ENCODE results near the gene ITGA3. TPM values are rescaled to one million over a fixed set of nuclear protein-coding genes. Genes with fewer than 3 reads are reported as not detected.

Gene ITGA3
- total RNA-seq, 1 donor from 2014 or later = 36.8 TPM

GRCh38 chr17:50108556-50108955 lies 52.6 kb downstream of the ITGA3 start:
- DNase-seq (ENCODE audit: low spot score) = no peak

- DNase-seq (ENCODE audit: low spot score) = no peak
These were observed 53.3 kb downstream of the ITGA3 start for GRCh38 chr17:50109207-50109606.

- DNase-seq (ENCODE audit: low spot score) = no peak
These were observed 53.9 kb downstream of the ITGA3 start for GRCh38 chr17:50109785-50110184.

GRCh38 chr17:50110591-50111349 lies 54.9 kb downstream of the ITGA3 start:
- no peak for DNase-seq (ENCODE audit: low spot score)

- DNase-seq (ENCODE audit: low spot score) = peak; percentile 50
These were observed 56.1 kb downstream of the ITGA3 start for GRCh38 chr17:50111673-50112655.

GRCh38 chr17:50112694-50113093 lies 56.8 kb downstream of the ITGA3 start:
- DNase-seq (ENCODE audit: low spot score) = no peak

GRCh38 chr17:50113624-50114320 lies 57.9 kb downstream of the ITGA3 start:
- DNase-seq (ENCODE audit: low spot score) = no peak

GRCh38 chr17:50114401-50114800 lies 58.5 kb downstream of the ITGA3 start:
- no peak for DNase-seq (ENCODE audit: low spot score)

- peak; percentile 57 for DNase-seq (ENCODE audit: low spot score)
These were observed 59.0 kb downstream of the ITGA3 start for GRCh38 chr17:50114849-50115357.

GRCh38 chr17:50115756-50116155 lies 59.8 kb downstream of the ITGA3 start:
- no peak for DNase-seq (ENCODE audit: low spot score)

- DNase-seq (ENCODE audit: low spot score) = peak; percentile 49
These were observed 61.5 kb downstream of the ITGA3 start for GRCh38 chr17:50117202-50118051.

GRCh38 chr17:50118076-50118827 lies 62.3 kb downstream of the ITGA3 start:
- no peak for DNase-seq (ENCODE audit: low spot score)

GRCh38 chr17:50118828-50119218 lies 62.9 kb downstream of the ITGA3 start:
- no peak for DNase-seq (ENCODE audit: low spot score)

- DNase-seq (ENCODE audit: low spot score) = no peak
These were observed 64.8 kb downstream of the ITGA3 start for GRCh38 chr17:50120475-50121253.

GRCh38 chr17:50122945-50123344 lies 67.0 kb downstream of the ITGA3 start:
- DNase-seq (ENCODE audit: low spot score) = no peak

GRCh38 chr17:50123649-50124349 lies 67.9 kb downstream of the ITGA3 start:
- no peak for DNase-seq (ENCODE audit: low spot score)

GRCh38 chr17:50125420-50125997 lies 69.6 kb downstream of the ITGA3 start:
- DNase-seq (ENCODE audit: low spot score) = no peak

- no peak for DNase-seq (ENCODE audit: low spot score)
These were observed 71.9 kb downstream of the ITGA3 start for GRCh38 chr17:50127697-50128361.
